ENCODE measurements around the gene VASN. TPM values are rescaled to one million over a fixed set of nuclear protein-coding genes. Genes with fewer than 3 reads are reported as not detected.

Gene VASN
- total RNA-seq, 2 donors from 2014 or later = 10.4 to 12.1 TPM

DNA sequence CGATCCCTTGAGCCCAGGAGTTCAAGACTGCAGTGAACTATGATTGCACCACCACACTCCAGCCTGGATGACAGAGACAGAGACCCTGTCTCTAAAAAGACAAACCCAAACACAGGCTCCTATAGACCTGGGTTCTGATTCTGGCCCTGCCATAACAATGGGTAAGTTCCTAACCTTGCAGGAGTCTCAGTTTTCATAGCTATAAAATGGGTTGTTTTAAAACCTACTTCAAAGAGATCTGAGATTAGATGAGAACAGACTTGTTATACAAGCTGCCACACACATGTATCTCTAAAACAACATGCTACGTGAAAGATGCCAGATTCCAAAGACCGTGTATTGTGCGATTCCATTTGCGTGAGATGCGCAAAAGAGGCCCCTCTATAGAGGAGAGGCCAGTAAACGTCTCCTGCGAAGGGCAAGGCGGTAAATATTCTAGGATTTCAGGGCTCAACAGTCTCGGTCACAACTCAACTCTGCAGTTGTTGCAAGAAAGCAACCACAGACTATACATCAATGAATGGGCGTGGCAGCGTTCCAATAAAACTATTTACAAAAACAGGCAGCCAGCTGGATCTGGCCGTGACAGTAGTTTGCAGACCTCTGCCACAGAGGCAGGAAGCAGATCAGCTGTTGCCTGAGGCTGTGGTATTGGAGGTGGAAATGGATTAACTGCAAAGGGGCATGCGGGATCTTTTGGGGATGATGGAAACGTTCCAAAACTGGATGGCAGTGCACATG, 38.9 kb downstream of the VASN start:
- peaks cover 2% of the 10 kb centered on the region for H3K36me3 Mint-ChIP-seq (ENCODE audit: low read depth)
- Histone ChIP-seq H3K27ac (ENCODE audit: low read depth, low read length) (no peak overlapping the region), H3K9ac (ENCODE audit: extremely low read depth, low read length, poor library complexity, severe bottlenecking) (no peak overlapping the region), H3K4me1 (ENCODE audit: control insufficient read depth, insufficient read depth, low read length) (no peaks in the 10 kb centered on the region), H3K36me3 (ENCODE audit: control insufficient read depth, insufficient read depth, low read length) (peaks cover 6% of the 10 kb centered on the region), H3K27me3 (ENCODE audit: control insufficient read depth, insufficient read depth, low read length, poor library complexity, severe bottlenecking) (no peaks in the 10 kb centered on the region), H3K4me3 (ENCODE audit: low read length) (no peak overlapping the region), H3K9me3 (ENCODE audit: control insufficient read depth, low read length) (no peaks in the 10 kb centered on the region)
- no peak overlapping the region for H3K4me3 Mint-ChIP-seq
- TF ChIP-seq, protein P1, sequence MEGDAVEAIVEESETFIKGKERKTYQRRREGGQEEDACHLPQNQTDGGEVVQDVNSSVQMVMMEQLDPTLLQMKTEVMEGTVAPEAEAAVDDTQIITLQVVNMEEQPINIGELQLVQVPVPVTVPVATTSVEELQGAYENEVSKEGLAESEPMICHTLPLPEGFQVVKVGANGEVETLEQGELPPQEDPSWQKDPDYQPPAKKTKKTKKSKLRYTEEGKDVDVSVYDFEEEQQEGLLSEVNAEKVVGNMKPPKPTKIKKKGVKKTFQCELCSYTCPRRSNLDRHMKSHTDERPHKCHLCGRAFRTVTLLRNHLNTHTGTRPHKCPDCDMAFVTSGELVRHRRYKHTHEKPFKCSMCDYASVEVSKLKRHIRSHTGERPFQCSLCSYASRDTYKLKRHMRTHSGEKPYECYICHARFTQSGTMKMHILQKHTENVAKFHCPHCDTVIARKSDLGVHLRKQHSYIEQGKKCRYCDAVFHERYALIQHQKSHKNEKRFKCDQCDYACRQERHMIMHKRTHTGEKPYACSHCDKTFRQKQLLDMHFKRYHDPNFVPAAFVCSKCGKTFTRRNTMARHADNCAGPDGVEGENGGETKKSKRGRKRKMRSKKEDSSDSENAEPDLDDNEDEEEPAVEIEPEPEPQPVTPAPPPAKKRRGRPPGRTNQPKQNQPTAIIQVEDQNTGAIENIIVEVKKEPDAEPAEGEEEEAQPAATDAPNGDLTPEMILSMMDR (conservative IDR thresholded peaks at IDR 0.05) = no peak
- 91 to 95% methylated on average over 15 of the region's 15 CpGs for WGBS, 2 experiments (ENCODE audit: insufficient coverage in 1 of 2, insufficient read length in 1 of 2)
- H3K27ac Mint-ChIP-seq = no peak overlapping the region
- no peaks in the 10 kb centered on the region for H3K27me3 Mint-ChIP-seq (ENCODE audit: insufficient read depth)
- no peaks in the 10 kb centered on the region for H3K9me3 Mint-ChIP-seq
- DNase-seq = no peak
- H3K4me1 Mint-ChIP-seq = no peaks in the 10 kb centered on the region

DNA sequence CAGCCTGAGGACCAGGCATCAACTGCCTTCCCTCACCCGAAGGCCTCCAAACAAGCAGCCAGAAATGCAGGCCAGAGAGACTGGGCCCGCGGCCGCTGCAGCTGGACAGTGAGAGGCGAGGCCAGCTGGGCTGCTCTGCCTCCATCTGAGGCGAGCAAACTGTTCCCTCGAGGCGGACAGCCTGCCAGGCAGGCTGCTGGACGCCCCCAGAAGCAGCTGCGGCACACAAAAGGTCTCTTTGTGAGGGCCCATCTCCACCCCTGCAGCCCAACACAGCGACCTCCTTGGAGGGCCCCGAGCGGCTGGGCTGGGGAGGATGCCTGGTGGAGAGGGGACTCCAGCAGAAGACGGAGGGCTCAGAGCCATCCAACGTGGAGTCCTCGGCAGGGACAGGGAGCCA, 40.0 kb downstream of the VASN start:
- Histone ChIP-seq H3K4me3 (ENCODE audit: low read length) (no peak overlapping the region), H3K4me1 (ENCODE audit: control insufficient read depth, insufficient read depth, low read length) (no peaks in the 10 kb centered on the region), H3K9ac (ENCODE audit: extremely low read depth, low read length, poor library complexity, severe bottlenecking) (no peak overlapping the region), H3K27me3 (ENCODE audit: control insufficient read depth, insufficient read depth, low read length, poor library complexity, severe bottlenecking) (no peaks in the 10 kb centered on the region), H3K27ac (ENCODE audit: low read depth, low read length) (peak overlapping the region; percentile 73), H3K36me3 (ENCODE audit: control insufficient read depth, insufficient read depth, low read length) (peaks cover 6% of the 10 kb centered on the region), H3K9me3 (ENCODE audit: control insufficient read depth, low read length) (no peaks in the 10 kb centered on the region)
- Mint-ChIP-seq H3K27me3 (ENCODE audit: insufficient read depth) (no peaks in the 10 kb centered on the region), H3K4me1 (no peaks in the 10 kb centered on the region), H3K36me3 (ENCODE audit: low read depth) (peaks cover 2% of the 10 kb centered on the region), H3K9me3 (no peaks in the 10 kb centered on the region), H3K27ac (no peak overlapping the region), H3K4me3 (no peak overlapping the region)
- no peak for DNase-seq
- WGBS, 2 experiments (ENCODE audit: insufficient coverage in 1 of 2, insufficient read length in 1 of 2) = 87 to 94% methylated on average over 8 to 16 of the region's 16 CpGs
- TF ChIP-seq, protein P1 (conservative IDR thresholded peaks at IDR 0.05) = no peak

DNA sequence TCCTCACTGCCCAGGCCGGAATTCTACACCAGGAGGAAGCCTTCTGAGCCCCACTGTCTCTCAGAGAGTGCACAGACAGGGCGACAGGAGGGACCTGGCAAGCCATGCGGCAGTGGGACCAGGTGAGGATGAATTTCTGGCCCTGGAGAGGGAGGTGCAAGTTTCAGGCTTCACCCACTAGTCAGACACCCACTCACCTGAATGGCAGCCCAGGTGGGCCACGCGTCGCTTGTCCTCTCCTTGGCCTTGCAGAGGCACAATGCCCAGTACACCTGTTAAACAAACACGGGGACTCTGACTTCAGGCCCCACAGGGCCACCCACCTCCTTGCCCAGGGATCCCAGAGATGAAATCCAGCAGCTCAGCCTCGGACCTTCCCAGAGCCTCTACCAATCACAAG, 40.5 kb downstream of the VASN start:
- Histone ChIP-seq H3K36me3 (ENCODE audit: control insufficient read depth, insufficient read depth, low read length) (peaks cover 6% of the 10 kb centered on the region), H3K9me3 (ENCODE audit: control insufficient read depth, low read length) (no peaks in the 10 kb centered on the region), H3K9ac (ENCODE audit: extremely low read depth, low read length, poor library complexity, severe bottlenecking) (no peak overlapping the region), H3K4me1 (ENCODE audit: control insufficient read depth, insufficient read depth, low read length) (no peaks in the 10 kb centered on the region), H3K4me3 (ENCODE audit: low read length) (no peak overlapping the region), H3K27me3 (ENCODE audit: control insufficient read depth, insufficient read depth, low read length, poor library complexity, severe bottlenecking) (no peaks in the 10 kb centered on the region), H3K27ac (ENCODE audit: low read depth, low read length) (peak overlapping the region; percentile 73)
- TF ChIP-seq, protein P1 (conservative IDR thresholded peaks at IDR 0.05) = no peak
- no peaks in the 10 kb centered on the region for H3K4me1 Mint-ChIP-seq
- DNase-seq = no peak
- no peaks in the 10 kb centered on the region for H3K27me3 Mint-ChIP-seq (ENCODE audit: insufficient read depth)
- no peaks in the 10 kb centered on the region for H3K9me3 Mint-ChIP-seq
- no peak overlapping the region for H3K4me3 Mint-ChIP-seq
- no peak overlapping the region for H3K27ac Mint-ChIP-seq
- 91 to 94% methylated on average over 3 to 8 of the region's 8 CpGs for WGBS, 2 experiments (ENCODE audit: insufficient coverage in 1 of 2, insufficient read length in 1 of 2)
- peaks cover 2% of the 10 kb centered on the region for H3K36me3 Mint-ChIP-seq (ENCODE audit: low read depth)
